Measurements from ENCODE around the gene SPEF2. TPM values are rescaled to one million over a fixed set of nuclear protein-coding genes. Genes with fewer than 3 reads are reported as not detected.

Gene SPEF2
- total and polyA plus RNA-seq, 2 experiments from 2014 or later, result 0.17 to 0.21 TPM

Small RNAs within 50 kb of the gene (small RNA-seq; reads per million reads assigned to genes)
- not detected for gene RNU7-130P (ENCODE audit: low replicate concordance)

Other genes with a start within 250 kb of the SPEF2 start
- not detected in 2 replicates for gene IL7R, start 239.0 kb downstream of the SPEF2 start, total RNA-seq (2014; rRNA removed; shearing (Covaris generic))
- not detected in 2 replicates for gene IL7R, start 239.0 kb downstream of the SPEF2 start, polyA plus RNA-seq (2016; fragmentation: Nextera tagmentation; extraction: Ambion mirVana)